ENCODE measurements around the gene RRAGD.

Gene RRAGD

DNA sequence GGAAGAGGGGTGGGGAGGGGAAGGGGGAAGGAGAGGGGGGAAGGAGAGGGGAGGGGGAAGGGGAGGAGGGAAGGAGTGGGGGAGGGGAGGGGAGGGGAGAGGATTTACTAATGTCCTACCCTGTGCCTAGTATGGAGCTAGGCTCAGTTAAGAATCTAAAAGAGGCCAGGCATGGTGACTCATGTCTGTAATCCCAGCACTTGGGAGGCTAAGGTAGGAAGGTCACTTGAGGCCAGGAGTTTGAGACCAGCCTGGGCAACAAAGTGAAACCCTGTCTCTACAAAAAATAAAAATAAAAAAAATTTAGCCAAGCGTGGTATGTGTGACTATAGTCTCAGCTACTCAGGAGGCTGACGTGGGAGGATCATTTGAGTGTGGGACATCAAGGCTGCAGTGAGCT, 72.5 kb downstream of the RRAGD start:
- no peak for DNase-seq

DNA sequence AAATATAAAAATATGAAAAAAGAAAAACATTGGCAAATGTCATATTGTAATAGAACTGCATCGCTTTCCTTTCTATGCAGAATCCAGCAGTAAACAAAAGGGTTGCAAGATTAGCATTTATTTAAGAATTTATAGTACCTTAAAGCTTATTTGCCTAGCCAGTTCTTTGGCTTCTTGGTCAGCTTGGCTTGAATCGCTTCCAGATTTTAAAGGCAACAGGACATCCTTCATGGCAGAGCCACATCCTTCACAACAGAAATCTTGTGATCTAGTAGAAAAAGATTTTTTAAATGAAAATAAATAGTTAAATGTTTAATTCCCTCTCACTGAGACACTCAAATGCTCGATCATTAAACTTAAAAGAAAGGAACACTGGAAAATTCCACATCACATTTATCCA, 76.9 kb downstream of the RRAGD start:
- DNase-seq, result no peak

DNA sequence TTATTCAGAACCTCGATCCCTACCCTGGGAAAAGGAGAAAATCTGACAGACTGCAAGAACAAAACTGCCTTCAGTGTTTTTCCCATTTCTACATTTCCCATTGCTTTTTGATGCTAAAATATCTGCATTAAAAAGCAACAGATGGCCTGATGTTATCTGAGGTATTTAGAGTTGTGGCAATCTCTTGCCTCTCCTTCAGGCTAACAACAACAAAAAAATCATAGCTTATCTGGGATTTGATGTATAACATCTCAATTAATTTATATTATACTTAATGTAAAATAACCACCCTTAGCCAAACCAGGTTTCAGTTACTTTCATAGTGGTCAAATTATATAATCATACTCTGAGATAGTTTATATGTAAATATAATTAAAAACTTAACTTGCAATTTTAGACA, 81.2 kb downstream of the RRAGD start:
- no peak for DNase-seq

DNA sequence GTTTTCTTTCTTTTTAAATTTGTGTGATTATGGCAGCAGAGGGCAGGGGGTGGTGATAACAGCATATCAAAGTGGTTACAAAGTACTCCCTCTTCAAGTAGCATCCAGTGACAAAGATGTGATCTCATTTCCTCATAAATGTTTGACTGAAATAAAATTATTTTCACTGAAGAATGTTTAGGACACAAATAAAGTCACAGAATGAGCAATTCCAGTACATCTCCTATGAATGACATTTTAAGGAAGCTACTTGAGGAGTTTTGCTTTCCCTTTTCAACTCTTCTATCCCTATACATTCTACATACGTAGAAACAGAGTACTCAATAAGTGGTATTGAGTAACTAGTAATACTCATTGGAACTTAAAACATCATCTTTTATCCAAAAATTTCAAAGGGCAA, 83.1 kb downstream of the RRAGD start:
- DNase-seq, result no peak

DNA sequence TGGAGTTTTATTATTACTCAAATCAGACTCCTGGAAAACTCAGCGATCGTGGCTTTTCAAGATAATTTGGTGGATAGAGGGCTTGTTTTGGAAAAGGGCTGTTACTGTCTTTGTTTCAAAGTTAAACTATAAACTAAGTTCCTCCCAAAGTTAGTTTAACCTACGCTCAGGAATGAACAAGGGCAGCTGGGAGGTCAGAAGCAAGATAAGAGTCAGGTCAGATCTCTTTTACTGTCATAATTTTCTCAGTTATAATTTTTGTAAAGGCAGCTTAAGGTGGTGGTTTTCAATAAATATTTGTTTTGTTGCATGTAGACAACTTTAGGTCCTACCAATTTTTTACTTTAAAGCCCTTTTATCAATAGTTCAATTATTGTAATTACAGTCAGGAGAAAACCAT, 87.8 kb downstream of the RRAGD start:
- no peak for DNase-seq

DNA sequence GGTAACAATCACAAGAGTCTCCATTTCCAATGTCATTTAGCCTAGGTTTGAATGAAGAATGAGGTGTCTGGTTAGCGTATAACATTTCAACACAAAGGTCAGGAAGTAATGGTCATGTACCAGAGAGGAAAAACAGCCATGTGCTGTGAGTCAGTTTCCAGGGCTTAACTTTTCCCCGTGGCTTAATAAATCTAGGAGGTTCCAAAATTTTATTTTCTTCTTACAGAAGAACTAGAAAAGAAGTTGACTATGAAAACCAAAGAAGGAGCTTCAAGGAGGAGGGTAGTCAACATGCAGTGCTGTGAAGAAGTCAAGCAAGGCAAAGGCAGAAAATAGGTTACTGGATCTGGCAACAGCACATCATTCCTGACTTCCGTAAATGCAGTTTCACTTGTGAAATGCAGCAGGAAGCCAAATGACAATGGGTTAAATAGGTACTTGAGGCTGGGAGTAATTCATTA, 88.5 kb downstream of the RRAGD start:
- no peak for DNase-seq

DNA sequence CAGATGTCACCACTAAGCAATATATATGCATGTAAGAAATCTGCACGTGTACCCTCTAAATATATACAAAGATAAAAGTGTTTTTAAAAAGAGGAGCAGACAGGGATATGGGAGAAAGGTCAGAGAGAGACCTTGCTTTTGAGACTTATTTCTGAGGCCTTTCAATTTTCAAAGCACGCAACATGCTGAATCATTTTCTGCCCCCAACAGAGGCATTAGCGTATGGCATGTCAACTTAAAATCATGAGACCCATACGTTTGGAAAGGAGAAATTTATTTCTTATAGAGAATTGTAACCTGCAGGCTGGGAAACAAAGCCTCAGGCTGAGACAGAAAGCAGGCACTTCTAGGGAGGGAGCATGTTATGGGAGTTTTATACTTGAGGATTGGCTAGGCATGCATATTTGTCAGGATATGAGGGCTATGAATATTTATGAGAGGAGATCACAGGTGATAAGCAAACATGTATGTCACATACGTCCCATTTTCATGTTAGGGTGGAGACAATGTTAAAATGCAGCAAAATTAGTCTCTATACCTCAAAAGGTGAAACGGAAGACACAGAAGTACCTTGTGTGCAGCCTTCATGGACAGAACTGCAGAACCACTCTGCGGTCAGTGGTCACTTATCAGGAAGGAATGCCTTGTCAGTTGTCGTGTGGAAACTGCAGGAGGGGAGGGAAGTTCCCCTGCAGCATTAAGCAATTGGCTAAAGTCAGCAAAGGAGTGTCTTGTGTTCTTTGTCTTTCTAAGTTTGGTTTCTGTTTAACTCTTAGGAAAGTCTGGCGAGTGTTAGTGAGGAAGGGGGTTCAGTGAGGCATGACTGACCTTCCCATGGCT, 90.7 kb downstream of the RRAGD start:
- DNase-seq, result no peak

DNA sequence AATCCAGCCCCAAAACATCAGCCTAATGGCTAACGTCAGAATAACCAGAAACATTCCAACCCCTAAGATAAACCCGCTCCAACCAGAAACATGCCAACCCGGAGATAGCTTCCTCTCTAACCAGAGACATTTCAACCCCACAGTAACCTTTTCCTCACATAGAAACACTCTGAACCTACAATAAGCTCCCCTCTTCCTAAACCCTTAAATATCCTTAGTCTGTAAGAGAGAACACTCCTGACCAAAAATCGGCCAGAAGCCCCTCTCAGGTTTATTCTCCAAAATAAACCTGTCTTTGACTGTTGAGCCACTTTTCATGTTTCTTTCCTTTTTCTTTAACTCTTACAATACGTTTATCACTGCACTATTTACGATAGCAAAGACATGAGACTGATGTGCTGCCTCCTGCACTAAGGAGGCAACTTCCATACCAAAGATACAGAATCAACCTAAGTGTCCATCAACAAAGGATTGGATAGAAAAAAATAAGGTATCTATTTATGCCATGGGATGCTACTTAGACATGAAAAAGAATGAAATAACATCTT, 92.0 kb downstream of the RRAGD start:
- no peak for DNase-seq

DNA sequence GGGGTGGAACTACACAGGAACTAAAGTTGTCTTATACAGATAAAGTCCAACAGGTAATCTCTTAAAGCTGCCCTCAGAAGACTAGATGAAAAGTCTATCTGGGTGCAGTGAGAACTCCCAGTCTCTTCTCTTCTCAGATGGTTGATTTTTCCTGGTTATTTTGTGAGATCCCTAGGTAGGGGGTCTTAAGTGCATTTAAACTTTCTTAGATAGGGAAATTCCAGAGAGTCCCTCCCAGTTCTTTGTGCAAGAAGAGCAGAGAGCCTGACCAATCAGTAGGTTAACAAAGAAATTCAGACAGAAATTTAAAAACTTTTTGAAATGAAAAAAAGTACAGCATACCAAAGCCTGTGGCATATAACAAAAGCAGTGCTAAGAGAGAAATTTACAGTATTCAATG, 95.0 kb downstream of the RRAGD start:
- DNase-seq, result no peak

DNA sequence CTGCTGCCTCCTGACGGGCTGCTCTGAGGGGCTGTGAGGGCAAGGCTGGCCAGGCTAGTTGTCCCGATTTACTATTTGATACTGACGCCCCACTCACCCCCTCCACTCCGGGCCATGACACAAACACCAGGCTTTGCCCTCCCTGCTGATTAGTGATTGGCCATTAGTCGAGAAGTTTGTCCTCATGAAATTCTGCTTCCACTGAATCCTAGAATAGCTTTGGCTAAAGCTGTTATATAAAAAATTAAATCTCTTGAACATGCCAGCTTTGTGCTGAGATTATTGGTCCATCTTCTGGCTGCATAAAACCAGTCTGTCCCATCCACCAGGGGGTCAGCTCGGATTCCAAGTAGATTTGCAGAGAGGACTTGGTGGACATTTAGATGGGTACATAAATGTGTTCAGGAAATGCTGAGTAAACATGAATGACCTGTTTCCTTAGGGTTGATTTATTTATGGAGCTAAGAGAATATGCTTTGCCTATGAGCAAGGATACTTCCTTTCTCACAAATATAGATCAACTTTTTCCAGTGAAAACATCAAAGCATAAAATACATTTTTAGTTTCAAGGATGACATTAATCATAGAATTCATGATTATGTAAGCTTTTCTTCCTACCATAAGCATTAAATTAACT, 96.7 kb downstream of the RRAGD start, which contains the start of gene GABRR2:
Gene GABRR2, minus strand, starts transcription at position 51 of the 637 bp plus-strand sequence. CDS start 134 bp downstream, outside the sequence.
- no peak for DNase-seq

DNA sequence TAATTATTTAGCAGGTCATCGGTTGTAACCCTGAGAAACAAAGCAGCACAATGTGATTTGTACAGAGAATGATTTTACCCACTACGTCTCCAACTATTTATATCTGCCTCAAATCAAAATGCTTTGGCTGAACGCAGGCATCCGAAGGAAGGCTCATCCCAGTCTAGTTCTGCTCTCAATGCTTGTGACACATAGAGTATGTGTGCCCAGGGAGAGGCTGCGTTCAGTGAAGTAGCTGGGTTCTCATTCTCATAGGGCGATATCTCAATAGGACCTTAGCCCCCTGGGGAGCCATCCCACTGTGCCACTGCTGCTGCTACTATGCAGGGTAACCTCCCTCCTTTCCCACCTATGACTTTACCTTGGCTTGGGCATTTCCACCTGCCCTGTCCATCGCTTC, 97.4 kb downstream of the RRAGD start:
- DNase-seq, result no peak

Data from NCI-H1436 treated with DMSO at 0.1 percent for 48 hours (cell line).